ENCODE data around the gene SLC1A4.
"Not testable (repeated sequence)": the region's sequence is repeated elsewhere in the genome, so short reads cannot be mapped to it uniquely, and the experiment has no call there.

SLC1A4 gene

GRCh38 chr2:65000644-65001043, 11.4 kb downstream of the SLC1A4 start:
- Histone ChIP-seq H3K27me3 (replicated peaks; ENCODE audit: insufficient read depth, low read length) (no peaks in the 10 kb centered on the region), H3F3A (ENCODE audit: insufficient read depth, low read length) (peaks cover 9% of the 10 kb centered on the region), H3K9me3 (replicated peaks; ENCODE audit: insufficient read depth, low read length) (no peaks in the 10 kb centered on the region), H3K9ac (ENCODE audit: low read length) (no peak overlapping the region), H3K79me2 (ENCODE audit: low read length) (peaks cover 92% of the 10 kb centered on the region), H2AFZ (ENCODE audit: low read length) (no peak overlapping the region), H3K36me3 (replicated peaks; ENCODE audit: insufficient read depth, low read length) (peaks cover 41% of the 10 kb centered on the region), H3K4me2 (ENCODE audit: low read depth, low read length) (no peak overlapping the region), H3K4me3 (ENCODE audit: low read length) (no peak overlapping the region), H3K9me2 (replicated peaks; ENCODE audit: insufficient read depth, low read length) (no peaks in the 10 kb centered on the region), H4K20me1 (ENCODE audit: insufficient read depth, low read length) (peaks cover 46% of the 10 kb centered on the region), H3K27ac (ENCODE audit: low read length) (no peak overlapping the region), H3K4me1 (ENCODE audit: low read length) (peaks cover 19% of the 10 kb centered on the region; the same call in 1 of the 2 replicates)
- DNase-seq = no peak
- no peak for TF ChIP-seq EZH2phosphoT487 (IDR thresholded peaks at IDR 0.05; ENCODE audit: low read length)
- no peak for TF ChIP-seq EZH2 (optimal IDR thresholded peaks at IDR 0.05; ENCODE audit: low read depth, low read length)
- TF ChIP-seq CTCF (IDR thresholded peaks at IDR 0.05; ENCODE audit: low read length) = no peak

- Histone ChIP-seq H3K9ac (ENCODE audit: low read length) (no peak overlapping the region), H3F3A (ENCODE audit: insufficient read depth, low read length) (peaks cover 16% of the 10 kb centered on the region), H3K27me3 (replicated peaks; ENCODE audit: insufficient read depth, low read length) (no peaks in the 10 kb centered on the region), H3K9me2 (replicated peaks; ENCODE audit: insufficient read depth, low read length) (no peaks in the 10 kb centered on the region), H3K4me1 (ENCODE audit: low read length) (0 out of 2 replicates have a peak, but pooled peaks cover 10% of the 10 kb centered on the region), H3K4me2 (ENCODE audit: low read depth, low read length) (no peak overlapping the region), H3K4me3 (ENCODE audit: low read length) (no peak overlapping the region), H2AFZ (ENCODE audit: low read length) (no peak overlapping the region), H3K36me3 (replicated peaks; ENCODE audit: insufficient read depth, low read length) (peaks cover 49% of the 10 kb centered on the region), H3K9me3 (replicated peaks; ENCODE audit: insufficient read depth, low read length) (no peaks in the 10 kb centered on the region), H3K79me2 (ENCODE audit: low read length) (peaks cover 91% of the 10 kb centered on the region), H4K20me1 (ENCODE audit: insufficient read depth, low read length) (peaks cover 27% of the 10 kb centered on the region), H3K27ac (ENCODE audit: low read length) (no peak overlapping the region)
- no peak for TF ChIP-seq EZH2phosphoT487 (IDR thresholded peaks at IDR 0.05; ENCODE audit: low read length)
- no peak for TF ChIP-seq CTCF (IDR thresholded peaks at IDR 0.05; ENCODE audit: low read length)
- no peak for TF ChIP-seq EZH2 (optimal IDR thresholded peaks at IDR 0.05; ENCODE audit: low read depth, low read length)
- no peak for DNase-seq
Measured at GRCh38 chr2:65003037-65003436, 13.8 kb downstream of the SLC1A4 start.

GRCh38 chr2:65004232-65004631, 15.0 kb downstream of the SLC1A4 start:
- not testable (repeated sequence) for H3K4me2 ChIP-seq (ENCODE audit: low read depth, low read length); H3K27me3 ChIP-seq (replicated peaks; ENCODE audit: insufficient read depth, low read length); H3K4me1 ChIP-seq (ENCODE audit: low read length); H3K27ac ChIP-seq (ENCODE audit: low read length); H2AFZ ChIP-seq (ENCODE audit: low read length); H3K9me3 ChIP-seq (replicated peaks; ENCODE audit: insufficient read depth, low read length); DNase-seq; H3K9me2 ChIP-seq (replicated peaks; ENCODE audit: insufficient read depth, low read length); H3K9ac ChIP-seq (ENCODE audit: low read length); H3K4me3 ChIP-seq (ENCODE audit: low read length)
- H4K20me1 ChIP-seq (ENCODE audit: insufficient read depth, low read length) = peaks cover 17% of the 10 kb centered on the region
- peaks cover 90% of the 10 kb centered on the region for H3K79me2 ChIP-seq (ENCODE audit: low read length)
- H3F3A ChIP-seq (ENCODE audit: insufficient read depth, low read length) = peaks cover 20% of the 10 kb centered on the region
- H3K36me3 ChIP-seq (replicated peaks; ENCODE audit: insufficient read depth, low read length) = peaks cover 50% of the 10 kb centered on the region

GRCh38 chr2:65013776-65014175, 24.6 kb downstream of the SLC1A4 start:
- H3K4me2 ChIP-seq (ENCODE audit: low read depth, low read length) = no peak overlapping the region
- no peaks in the 10 kb centered on the region for H3K9me3 ChIP-seq (replicated peaks; ENCODE audit: insufficient read depth, low read length)
- peaks cover 22% of the 10 kb centered on the region; the same call in 1 of the 2 replicates for H3F3A ChIP-seq (ENCODE audit: insufficient read depth, low read length)
- H3K9ac ChIP-seq (ENCODE audit: low read length) = no peak overlapping the region
- peaks cover 87% of the 10 kb centered on the region for H3K79me2 ChIP-seq (ENCODE audit: low read length)
- H3K4me3 ChIP-seq (ENCODE audit: low read length) = no peak overlapping the region
- TF ChIP-seq EZH2phosphoT487 (IDR thresholded peaks at IDR 0.05; ENCODE audit: low read length) = no peak
- TF ChIP-seq EZH2 (optimal IDR thresholded peaks at IDR 0.05; ENCODE audit: low read depth, low read length) = no peak
- no peak for TF ChIP-seq CTCF (IDR thresholded peaks at IDR 0.05; ENCODE audit: low read length)
- peaks cover 14% of the 10 kb centered on the region; the same call in 1 of the 2 replicates for H3K4me1 ChIP-seq (ENCODE audit: low read length)
- no peak overlapping the region for H2AFZ ChIP-seq (ENCODE audit: low read length)
- H3K9me2 ChIP-seq (replicated peaks; ENCODE audit: insufficient read depth, low read length) = no peaks in the 10 kb centered on the region
- H4K20me1 ChIP-seq (ENCODE audit: insufficient read depth, low read length) = no peaks in the 10 kb centered on the region
- no peaks in the 10 kb centered on the region for H3K27me3 ChIP-seq (replicated peaks; ENCODE audit: insufficient read depth, low read length)
- peaks cover 49% of the 10 kb centered on the region for H3K36me3 ChIP-seq (replicated peaks; ENCODE audit: insufficient read depth, low read length)
- H3K27ac ChIP-seq (ENCODE audit: low read length) = no peak overlapping the region; the same call in 1 of the 2 replicates
- DNase-seq = no peak
